Neural cell (in vitro differentiated cells): ENCODE results near the gene TMEM238L. TPM values are rescaled to one million over a fixed set of nuclear protein-coding genes. Genes with fewer than 3 reads are reported as not detected.

ENCODE experiments used
- H2AFZ ChIP-seq: fragments of 200-600, 300-800 bp; sonication (generic), shearing (Covaris generic); 2 replicates; pipeline ENCODE4 v1.6.0; 2014; ENCODE audit warnings: low read depth, mild to moderate bottlenecking, antibody characterized with exemption, low read length, moderate library complexity
- H3F3A ChIP-seq: fragments of 200-600 bp; shearing (Covaris generic); 2 replicates; pipeline ENCODE4 v1.6.1; 2016; ENCODE audit warnings: mild to moderate bottlenecking, moderate library complexity, mixed read lengths, antibody characterized with exemption, low read length; ENCODE audit not compliant: insufficient read depth, poor library complexity, severe bottlenecking
- H3K27ac ChIP-seq: fragments of 200-600, 300-800 bp; sonication (generic), shearing (Covaris generic); 2 replicates; pipeline ENCODE4 v1.5.1; 2014; ENCODE audit warnings: mild to moderate bottlenecking, low read length, moderate library complexity
- H3K27me3 ChIP-seq: fragments of 300-800, 200-600 bp; sonication (generic), shearing (Covaris generic); 2 replicates; pipeline ENCODE4 v1.6.0; 2014; ENCODE audit warnings: mild to moderate bottlenecking, low read depth, low read length, moderate library complexity; ENCODE audit not compliant: insufficient read depth
- H3K36me3 ChIP-seq: fragments of 300-800, 200-600 bp; sonication (generic), shearing (Covaris generic); 2 replicates; pipeline ENCODE4 v1.5.1; 2014; ENCODE audit warnings: mild to moderate bottlenecking, antibody characterized with exemption, low read length, moderate library complexity; ENCODE audit not compliant: insufficient read depth
- H3K4me2 ChIP-seq: fragments of 300-800, 200-600 bp; sonication (generic), shearing (Covaris generic); 2 replicates; pipeline ENCODE4 v1.6.0; 2014; ENCODE audit warnings: mild to moderate bottlenecking, low read length
- H3K4me3 ChIP-seq: fragments of 300-800, 200-600 bp; sonication (generic), shearing (Covaris generic); 2 replicates; pipeline ENCODE4 v1.5.1; 2014; ENCODE audit warnings: mild to moderate bottlenecking, low read length, moderate library complexity
- H3K79me2 ChIP-seq: fragments of 200-600 bp; shearing (Covaris generic); replicated peaks from 2 replicates; pipeline ENCODE4 v1.6.0; 2014; ENCODE audit warnings: mild to moderate bottlenecking, low read length, moderate library complexity; ENCODE audit not compliant: insufficient read depth
- H3K9ac ChIP-seq: fragments of 300-800, 200-600 bp; sonication (generic), shearing (Covaris generic); 2 replicates; pipeline ENCODE4 v1.6.1; 2016; ENCODE audit warnings: mild to moderate bottlenecking, low read length, mixed read lengths
- H3K9me2 ChIP-seq: fragments of 200-600 bp; shearing (Covaris generic); 2 replicates; pipeline ENCODE4 v1.6.1; 2016; ENCODE audit warnings: mild to moderate bottlenecking, low read length, mixed read lengths; ENCODE audit not compliant: insufficient read depth
- H3K9me3 ChIP-seq: fragments of 200-600, 300-800 bp; sonication (generic), shearing (Covaris generic); 2 replicates; pipeline ENCODE4 v1.6.1; 2016; ENCODE audit warnings: mild to moderate bottlenecking, mixed run types, low read length, moderate library complexity, mixed read lengths
- H4K20me1 ChIP-seq: fragments of 200-600 bp; shearing (Covaris generic); 2 replicates; pipeline ENCODE4 v1.6.1; 2016; ENCODE audit warnings: mild to moderate bottlenecking, mixed run types; ENCODE audit not compliant: insufficient read depth
- CTCF ChIP-seq: fragments of 450-650 bp; IDR thresholded peaks from 2 replicates; pipeline ENCODE4 v1.5.1; 2014; ENCODE audit warnings: antibody characterized with exemption, mild to moderate bottlenecking, moderate library complexity; ENCODE audit not compliant: poor library complexity, severe bottlenecking
- EP300 ChIP-seq: fragments of 450-650 bp; conservative IDR thresholded peaks from 2 replicates; pipeline ENCODE4 v1.6.1; 2014; ENCODE audit warnings: antibody characterized with exemption, mild to moderate bottlenecking, moderate library complexity; ENCODE audit not compliant: poor library complexity, severe bottlenecking
- EZH2 ChIP-seq: fragments of 200-600, 300-800 bp; shearing (Covaris generic), sonication (generic); IDR thresholded peaks from 2 replicates; pipeline ENCODE4 v1.6.1; 2014; ENCODE audit warnings: antibody characterized with exemption, low read length, borderline replicate concordance, mild to moderate bottlenecking; ENCODE audit not compliant: insufficient read depth, poor library complexity, severe bottlenecking
- MXI1 ChIP-seq: fragments of 450-650 bp; conservative IDR thresholded peaks from 2 replicates; pipeline ENCODE4 v1.6.1; 2014; ENCODE audit warnings: antibody characterized with exemption, mild to moderate bottlenecking; ENCODE audit not compliant: poor library complexity, severe bottlenecking
- POLR2AphosphoS5 ChIP-seq: IDR thresholded peaks from 2 replicates; pipeline ENCODE4 v1.6.1; 2012
- RAD21 ChIP-seq: fragments of 450-650 bp; conservative IDR thresholded peaks from 2 replicates; pipeline ENCODE4 v1.6.1; 2014; ENCODE audit warnings: antibody characterized with exemption, mild to moderate bottlenecking, moderate library complexity
- REST ChIP-seq: IDR thresholded peaks from 2 replicates; pipeline ENCODE4 v1.6.1; 2012; ENCODE audit warnings: borderline replicate concordance
- SMC3 ChIP-seq: fragments of 450-650 bp; conservative IDR thresholded peaks from 2 replicates; pipeline ENCODE4 v1.6.1; 2014; ENCODE audit warnings: antibody characterized with exemption, mild to moderate bottlenecking, moderate library complexity; ENCODE audit not compliant: poor library complexity
- TAF1 ChIP-seq: IDR thresholded peaks from 2 replicates; pipeline ENCODE4 v1.6.1; 2012; ENCODE audit warnings: low read depth
- polyA plus RNA-seq: library from polyadenylated mRNA; depleted of rRNA; stranded (reverse); fragments of >200 nt; gene quantifications from 2 replicates; pipeline ENCODE4 v1.2.3, GENCODE V29; 2014

TMEM238L gene
- polyA plus RNA-seq, 1 donor from 2014 or later = not detected

- H3K9me2 ChIP-seq = no peaks in the 10 kb centered on the region
- H3K36me3 ChIP-seq = no peaks in the 10 kb centered on the region
- no peak overlapping the region for H3K4me3 ChIP-seq
- TF ChIP-seq CTCF = no peak
- TF ChIP-seq EZH2 = no peak
- no peak for TF ChIP-seq REST
- TF ChIP-seq TAF1 = no peak
- no peak for TF ChIP-seq RAD21
- TF ChIP-seq EP300 = no peak
- no peaks in the 10 kb centered on the region for H3K9me3 ChIP-seq
- peaks cover 4% of the 10 kb centered on the region for H3F3A ChIP-seq
- H3K27me3 ChIP-seq = no peaks in the 10 kb centered on the region
- H3K79me2 ChIP-seq = no peaks in the 10 kb centered on the region
- H3K27ac ChIP-seq = peak overlapping the region; percentile 72
- peak overlapping the region; percentile 36 for H3K9ac ChIP-seq
- peak overlapping the region; percentile 79 for H2AFZ ChIP-seq
- peak overlapping the region; percentile 30 for H3K4me2 ChIP-seq
- no peaks in the 10 kb centered on the region for H4K20me1 ChIP-seq
Observed at GRCh38 chr17:10755592-10756127, 48.2 kb downstream of the TMEM238L start.

GRCh38 chr17:10754861-10755591 lies 48.9 kb downstream of the TMEM238L start:
- Histone ChIP-seq H2AFZ (peak overlapping the region; percentile 79), H3K9me2 (no peaks in the 10 kb centered on the region), H3K4me3 (peak overlapping the region; percentile 5), H3K4me2 (no peak overlapping the region), H3K9me3 (no peaks in the 10 kb centered on the region), H3K27me3 (no peaks in the 10 kb centered on the region), H3F3A (peaks cover 4% of the 10 kb centered on the region), H3K79me2 (no peaks in the 10 kb centered on the region), H4K20me1 (no peaks in the 10 kb centered on the region), H3K9ac (peak overlapping the region; percentile 34), H3K36me3 (no peaks in the 10 kb centered on the region), H3K27ac (peak overlapping the region; percentile 72)
- TF ChIP-seq REST (no peak), RAD21 (no peak), POLR2AphosphoS5 (no peak), TAF1 (no peak), SMC3 (no peak), MXI1 (no peak), EP300 (no peak), CTCF (no peak), EZH2 (no peak)
